ENCODE measurements around the gene PEPD.
"Not testable (repeated sequence)": the region's sequence is repeated elsewhere in the genome, so short reads cannot be mapped to it uniquely, and the experiment has no call there.

Gene PEPD

GRCh38 chr19:33521480-33522370, at the start of gene PEPD:
TSS of gene PEPD (minus strand) at chr19:33521791. CDS start at chr19:33521760, 31 bp downstream.
- DNase-seq, result peak; percentile 47

DNA sequence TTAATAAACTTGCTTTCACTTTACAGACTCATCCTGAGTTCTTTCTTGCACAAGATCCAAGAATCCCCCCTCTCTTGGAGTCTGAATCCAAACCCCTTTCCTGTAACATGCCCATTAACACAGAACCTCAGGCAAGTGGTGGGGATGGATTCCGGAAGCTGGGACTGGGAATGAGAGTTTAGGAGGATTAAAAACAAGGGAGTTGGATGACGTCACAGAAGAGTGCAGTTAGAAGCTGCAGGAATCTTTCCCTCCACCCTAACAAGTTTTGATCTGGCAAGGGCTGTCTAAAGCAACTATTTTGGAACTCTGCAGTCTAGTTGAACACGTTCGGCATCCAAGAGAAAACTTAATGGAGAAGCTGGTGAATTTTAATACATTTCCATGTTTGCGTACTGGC, 48.2 kb upstream of the PEPD start:
- no peak for DNase-seq

GRCh38 chr19:33568706-33569105, 47.1 kb upstream of the PEPD start:
- DNase-seq, result no peak

- DNase-seq, result no peak
Observed at GRCh38 chr19:33564836-33565338, 43.3 kb upstream of the PEPD start.

- no peak for DNase-seq
Observed at GRCh38 chr19:33562636-33563035, 41.0 kb upstream of the PEPD start.

DNA sequence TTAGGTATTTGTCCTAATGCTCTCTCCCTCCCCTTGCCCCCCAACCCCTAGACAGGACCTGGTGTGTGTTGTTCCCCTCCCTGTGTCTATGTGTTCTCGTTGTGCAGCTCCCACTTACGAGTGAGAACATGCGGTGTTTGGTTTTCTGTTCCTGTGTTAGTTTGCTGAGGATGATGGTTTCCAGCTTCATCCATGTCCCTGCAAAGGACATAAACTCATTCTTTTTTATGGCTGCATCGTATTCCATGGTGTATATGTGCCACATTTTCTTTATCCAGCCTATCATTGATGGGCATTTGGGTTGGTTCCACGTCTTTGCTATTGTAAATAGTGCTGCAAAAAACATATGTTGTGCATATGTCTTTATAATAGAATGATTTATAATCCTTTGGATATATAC, 40.1 kb upstream of the PEPD start:
- not testable (repeated sequence) for DNase-seq

DNA sequence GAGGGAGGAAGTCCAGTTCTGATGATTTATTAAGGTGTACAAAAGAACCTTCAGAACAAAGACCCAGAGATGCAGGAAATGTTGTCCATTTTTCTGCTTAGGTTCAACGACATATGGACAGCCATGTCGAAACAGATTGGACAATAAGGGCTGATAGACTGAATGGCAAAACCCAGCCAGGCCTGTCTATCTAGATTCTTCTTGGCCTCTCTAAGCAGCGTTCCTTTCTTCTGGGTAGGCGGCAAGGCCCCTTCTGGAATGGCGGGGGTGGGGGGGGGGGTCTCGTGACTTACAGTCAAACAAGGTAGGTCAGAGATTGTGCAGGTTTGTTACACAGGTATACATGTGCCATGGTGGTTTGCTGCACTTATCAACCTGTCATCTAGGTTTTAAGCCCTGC, 39.7 kb upstream of the PEPD start:
- no peak for DNase-seq

DNA sequence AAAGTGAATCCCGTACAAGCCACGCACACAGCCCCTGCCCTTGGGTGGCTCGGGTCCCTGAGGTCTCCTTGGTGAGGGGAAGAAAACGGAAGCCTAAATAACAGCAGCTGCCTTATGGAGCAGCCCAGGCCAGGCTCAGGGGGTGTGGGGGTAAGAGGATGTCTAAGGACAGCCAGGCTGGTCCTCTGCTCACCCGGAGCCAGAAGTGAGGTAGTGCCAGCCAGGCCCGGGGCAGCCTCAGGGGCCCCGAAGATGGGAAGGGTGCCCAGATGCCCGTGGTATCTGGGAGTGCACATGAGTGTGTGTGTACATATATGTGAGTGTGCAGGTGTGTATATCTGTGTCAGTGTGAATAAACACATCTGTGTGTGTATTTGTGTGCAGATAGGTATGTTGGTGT, 38.4 kb upstream of the PEPD start:
- no peak for DNase-seq

- DNase-seq, result no peak
Observed at GRCh38 chr19:33558856-33559255, 37.3 kb upstream of the PEPD start.

GRCh38 chr19:33558151-33558550, 36.6 kb upstream of the PEPD start:
- no peak for DNase-seq

DNA sequence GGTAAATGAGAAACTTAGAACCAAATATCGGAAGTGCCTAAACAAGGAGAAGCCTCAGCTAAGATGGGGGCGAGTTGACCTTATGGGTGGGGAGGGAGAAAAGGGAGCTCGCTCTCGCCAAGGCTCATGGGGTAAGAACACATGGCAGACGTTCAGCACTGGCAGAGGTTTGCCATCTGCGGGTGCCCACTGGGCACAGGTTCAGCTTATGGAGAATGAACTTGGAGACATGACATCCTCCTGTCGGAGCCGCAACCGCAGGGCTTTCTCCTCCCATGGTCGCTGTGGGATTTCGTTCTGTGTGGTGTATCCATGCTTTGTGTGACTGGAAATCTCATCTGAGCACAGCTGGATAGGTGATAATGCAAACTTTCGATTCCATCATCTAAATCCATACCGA, 36.1 kb upstream of the PEPD start:
- no peak for DNase-seq

GRCh38 chr19:33557196-33557595, 35.6 kb upstream of the PEPD start:
- no peak for DNase-seq

DNA sequence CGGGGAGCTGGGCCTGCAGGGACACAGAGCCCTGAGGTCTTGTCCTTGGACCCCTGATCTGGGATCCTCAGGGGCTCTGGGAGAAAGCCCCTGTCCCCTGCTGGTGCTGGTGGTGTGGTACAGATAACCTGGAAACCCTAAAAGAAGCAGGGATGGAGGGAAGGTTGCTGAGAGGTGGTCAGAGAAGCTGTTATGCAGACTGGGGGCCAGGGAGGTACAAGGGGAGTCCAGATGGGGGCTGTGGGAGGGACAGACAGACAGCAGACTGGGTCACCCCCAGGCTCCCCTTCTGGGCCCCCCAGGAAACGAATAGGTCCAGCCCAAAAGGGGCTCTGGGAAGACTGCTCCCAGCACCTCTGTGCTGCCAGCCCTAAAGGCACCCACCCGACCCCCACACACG, 34.7 kb upstream of the PEPD start:
- no peak for DNase-seq

GRCh38 chr19:33555726-33556125, 34.1 kb upstream of the PEPD start:
- not testable (repeated sequence) for DNase-seq

DNA sequence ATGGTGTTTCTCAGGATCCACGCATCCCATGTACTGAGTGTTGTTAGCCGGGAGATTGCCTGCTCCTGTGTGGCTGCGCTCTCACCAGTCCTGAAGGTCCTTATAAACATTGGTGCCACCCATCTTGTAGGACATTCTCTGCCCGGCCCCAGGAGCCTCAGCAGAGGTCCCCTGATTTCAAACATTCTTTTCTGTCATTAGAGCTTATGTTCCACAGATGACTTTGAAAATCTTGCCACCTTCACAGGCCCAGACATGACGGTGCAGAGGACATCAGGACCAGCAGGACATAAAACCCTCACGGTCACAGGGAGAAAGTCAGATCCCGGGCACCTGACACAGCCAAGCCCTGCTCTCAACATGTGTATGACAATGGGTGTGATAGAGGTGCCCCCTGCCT, 33.2 kb upstream of the PEPD start:
- no peak for DNase-seq

DNA sequence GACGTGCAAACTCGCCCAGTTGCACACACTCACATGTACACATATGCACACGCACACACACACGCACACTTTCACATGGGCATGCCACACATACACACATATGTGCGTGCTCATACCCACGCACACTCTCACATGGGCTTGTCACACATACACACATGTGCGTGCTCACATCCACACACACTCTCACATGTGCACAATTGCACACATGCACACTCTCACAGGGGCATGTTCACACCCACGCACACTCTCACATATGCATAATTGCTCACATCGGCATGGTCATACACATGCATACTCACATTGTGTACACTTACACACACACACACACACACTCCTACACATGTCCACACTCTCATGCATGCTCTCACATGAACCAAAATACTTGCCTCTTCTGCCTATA, 32.8 kb upstream of the PEPD start:
- DNase-seq, result no peak

DNA sequence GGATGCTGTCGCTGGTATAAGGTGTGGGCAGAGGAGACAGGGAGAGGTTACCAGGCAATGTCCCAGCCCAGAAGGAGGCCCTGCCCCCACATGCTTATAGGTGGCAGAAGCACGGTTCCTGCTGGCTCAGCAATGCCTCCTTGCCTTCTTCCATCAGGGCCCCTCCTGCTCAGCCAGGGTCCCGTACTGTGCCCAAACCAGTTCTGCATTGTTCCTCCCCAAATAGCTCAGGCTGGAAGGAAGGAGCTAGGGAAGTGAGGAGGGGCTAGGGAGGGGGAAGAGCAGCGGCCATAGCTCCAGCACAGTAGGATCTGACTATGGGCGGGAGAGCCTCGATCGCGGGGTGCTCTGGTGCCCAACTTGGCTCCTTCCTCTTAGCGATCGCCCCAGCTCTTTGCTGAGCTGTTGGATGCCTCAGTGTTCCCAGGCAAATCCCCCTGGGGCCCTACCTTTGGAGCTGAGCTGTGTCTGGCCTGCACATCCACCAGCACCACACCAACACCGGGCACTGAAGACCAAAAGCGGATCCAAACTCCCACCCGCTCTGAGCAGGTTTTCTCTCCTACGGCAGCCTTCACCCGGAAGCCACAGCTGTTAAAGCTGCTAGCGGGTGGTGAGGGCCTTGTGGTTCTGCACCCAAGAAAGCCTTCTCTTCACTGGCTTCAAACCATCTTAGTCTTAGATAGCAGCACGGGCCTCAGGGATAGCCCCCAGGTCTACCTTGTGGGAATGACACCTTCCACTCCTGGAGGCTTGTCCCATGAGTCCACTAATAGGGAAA, 32.1 kb upstream of the PEPD start:
- no peak for DNase-seq

DNA sequence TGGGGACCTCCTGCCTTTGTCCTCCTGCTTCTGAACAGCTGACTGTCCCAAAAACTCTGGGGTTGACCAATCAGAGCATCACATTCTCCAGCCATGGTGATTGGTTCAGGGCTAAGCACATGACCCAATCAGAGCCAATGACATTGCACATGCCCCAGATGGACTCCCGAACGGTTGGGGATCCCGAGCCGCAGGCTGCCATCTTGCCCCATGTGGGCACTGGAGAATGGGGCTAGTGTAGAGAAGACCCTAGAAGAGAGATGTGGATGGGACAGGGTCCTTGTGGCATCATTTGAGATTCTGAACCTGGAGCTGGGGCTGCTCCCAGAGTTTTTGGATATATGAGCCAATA, 31.3 kb upstream of the PEPD start:
- DNase-seq, result no peak

DNA sequence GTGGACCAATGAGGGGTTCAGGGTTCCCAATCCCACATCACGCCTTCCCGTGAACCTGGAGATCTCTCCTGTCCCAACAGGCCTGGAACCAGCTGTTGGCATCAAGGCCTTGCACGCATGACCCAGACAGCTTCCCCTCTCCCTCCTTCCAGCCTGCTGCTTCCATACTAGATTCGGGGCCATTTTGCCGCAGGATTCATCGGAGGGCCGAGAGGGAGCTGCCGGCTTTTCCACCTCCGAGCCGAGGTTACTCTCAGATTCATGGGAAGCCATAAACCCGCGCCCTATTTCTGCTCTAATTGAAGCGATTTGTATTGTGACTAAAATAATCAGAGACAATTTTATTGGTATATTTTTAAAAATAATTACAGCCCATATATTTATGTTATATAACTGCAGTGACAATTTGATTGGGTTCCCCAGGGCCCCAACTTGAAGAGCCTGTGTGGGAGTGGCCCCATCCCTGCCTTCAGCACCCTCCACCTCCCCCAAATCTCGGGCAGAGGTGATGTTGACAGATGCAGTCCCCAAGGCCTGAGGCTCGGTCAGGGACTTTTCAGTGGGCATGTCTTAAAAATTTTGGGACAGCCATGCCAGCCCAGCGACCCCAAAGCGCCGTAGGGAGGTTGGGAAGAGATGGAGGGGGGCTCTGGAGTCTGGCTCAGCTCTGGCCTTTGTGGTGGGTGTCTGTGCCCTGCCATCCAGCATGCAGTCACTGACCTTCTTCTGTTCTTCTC, 30.8 kb upstream of the PEPD start:
- no peak for DNase-seq

- DNase-seq, result no peak
Observed at GRCh38 chr19:33551676-33552075, 30.1 kb upstream of the PEPD start.

DNA sequence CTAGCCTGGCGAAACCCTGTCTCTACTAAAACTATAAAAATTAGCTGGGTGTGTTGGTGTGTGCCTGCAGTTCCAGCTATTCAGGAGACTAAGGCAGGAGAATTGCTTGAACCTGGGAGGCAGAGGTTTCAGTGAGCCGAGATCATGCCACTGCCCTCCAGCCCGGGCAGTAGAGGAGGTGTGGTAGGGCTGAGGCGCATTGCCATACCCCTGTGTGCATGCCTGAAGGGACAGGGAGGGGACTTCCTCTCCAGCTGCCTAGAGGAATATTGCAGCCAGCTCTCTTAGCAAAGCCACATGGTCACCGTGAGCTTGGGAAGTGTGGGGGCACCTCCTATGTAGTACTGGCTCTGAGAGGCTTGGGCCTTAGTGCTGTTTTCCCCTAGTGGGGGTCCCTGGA, 29.2 kb upstream of the PEPD start:
- DNase-seq, result no peak

DNA sequence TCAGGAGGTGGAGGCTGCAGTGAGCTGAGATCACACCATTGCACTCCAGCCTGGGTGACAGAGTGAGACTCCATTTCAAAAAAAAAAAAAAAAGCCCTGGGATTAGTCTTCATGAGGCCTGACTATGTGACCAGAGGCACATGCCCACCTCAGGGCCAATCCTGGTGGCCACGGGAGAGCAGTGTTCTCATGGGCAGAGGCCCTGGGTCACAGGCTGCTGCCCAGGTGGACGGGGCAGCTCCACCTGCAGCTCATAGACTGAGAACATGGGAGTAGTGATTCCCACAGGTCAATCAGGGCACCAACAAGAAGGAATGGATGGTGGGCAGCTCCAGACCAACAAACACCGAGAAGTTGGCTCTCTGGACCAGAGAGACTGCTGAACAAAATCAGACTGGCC, 26.1 kb upstream of the PEPD start:
- DNase-seq, result no peak

GRCh38 chr19:33546656-33547055, 25.1 kb upstream of the PEPD start:
- DNase-seq, result no peak

Data from amniotic stem cell (primary cell).